DND-41 (cell line): ENCODE data around the gene RAB33A.

ENCODE experiments used
- ATAC-seq: fragments of 200-7000 bp; cut with Tn5 transposase; 3 replicates; pipeline ENCODE4 v1.9.1; 2021; ENCODE audit warnings: low read depth; ENCODE audit not compliant: insufficient read depth
- DNase-seq: peaks from one replicate; pipeline ENCODE4 v3.0.0-alpha.2; 2020
- H2AFZ ChIP-seq: 2 replicates; pipeline ENCODE4 v1.6.0; 2012; ENCODE audit warnings: low read depth, low read length
- H3K27ac ChIP-seq: 2 replicates; pipeline ENCODE4 v1.5.1; 2012; ENCODE audit warnings: low read length, inconsistent platforms
- H3K27me3 ChIP-seq: fragments of 200-600 bp; sonication (generic); 2 replicates; pipeline ENCODE4 v1.6.0; 2012; ENCODE audit warnings: low read length, mild to moderate bottlenecking, inconsistent platforms; ENCODE audit not compliant: insufficient read depth, poor library complexity
- H3K36me3 ChIP-seq: 2 replicates; pipeline ENCODE4 v1.5.1; 2012; ENCODE audit warnings: low read length, inconsistent platforms; ENCODE audit not compliant: insufficient read depth
- H3K4me1 ChIP-seq: 2 replicates; pipeline ENCODE4 v1.5.1; 2012; ENCODE audit warnings: mild to moderate bottlenecking, low read length; ENCODE audit not compliant: insufficient read depth
- H3K4me2 ChIP-seq: 2 replicates; pipeline ENCODE4 v1.6.0; 2012; ENCODE audit warnings: mild to moderate bottlenecking, moderate library complexity, low read length, inconsistent platforms; ENCODE audit not compliant: insufficient read depth
- H3K4me3 ChIP-seq, 2 experiments: fragments of 200-600 bp in 1 of 2; shearing (Covaris generic) in 1 of 2; 2 replicates each; pipeline ENCODE4 v1.5.1; 2012 to 2016; ENCODE audit warnings: inconsistent platforms in 2 of 2, low read length in 2 of 2, mild to moderate bottlenecking in 2 of 2, low read depth in 1 of 2, moderate library complexity in 1 of 2
- H3K79me2 ChIP-seq: 2 replicates; pipeline ENCODE4 v1.6.0; 2012; ENCODE audit warnings: low read length, inconsistent platforms; ENCODE audit not compliant: insufficient read depth
- H3K9ac ChIP-seq: 2 replicates; pipeline ENCODE4 v1.6.0; 2012; ENCODE audit warnings: low read depth, mild to moderate bottlenecking, inconsistent platforms, low read length, moderate library complexity
- H3K9me3 ChIP-seq: 2 replicates; pipeline ENCODE4 v1.5.1; 2012; ENCODE audit warnings: low read length, moderate library complexity, mild to moderate bottlenecking, inconsistent platforms; ENCODE audit not compliant: insufficient read depth, severe bottlenecking
- H4K20me1 ChIP-seq: 2 replicates; pipeline ENCODE4 v1.6.0; 2012; ENCODE audit warnings: low read length; ENCODE audit not compliant: insufficient read depth
- CTCF ChIP-seq: IDR thresholded peaks from 2 replicates; pipeline ENCODE4 v1.5.1; 2012; ENCODE audit warnings: borderline replicate concordance, low read length, moderate library complexity, mild to moderate bottlenecking; ENCODE audit not compliant: poor library complexity, severe bottlenecking; ENCODE audit errors: extremely low read depth
- EZH2 ChIP-seq: IDR thresholded peaks from 3 replicates; pipeline ENCODE4 v1.6.1; 2012; ENCODE audit warnings: borderline replicate concordance, low read depth, mild to moderate bottlenecking, moderate library complexity, low read length, inconsistent platforms; ENCODE audit not compliant: severe bottlenecking

RAB33A gene

GRCh38 chrX:130163398-130163797 is 8.4 kb upstream of the RAB33A start:
- no peaks in the 10 kb centered on the region for H3K27me3 ChIP-seq
- H3K4me3 ChIP-seq = no peak overlapping the region
- H3K79me2 ChIP-seq = peaks cover 72% of the 10 kb centered on the region
- no peaks in the 10 kb centered on the region for H3K9me3 ChIP-seq
- H4K20me1 ChIP-seq = no peaks in the 10 kb centered on the region; the same call in 1 of the 2 replicates
- no peak for ATAC-seq
- no peak for DNase-seq
- peaks cover 3% of the 10 kb centered on the region; the same call in 1 of the 2 replicates for H3K36me3 ChIP-seq
- TF ChIP-seq EZH2 = no peak
- no peak for TF ChIP-seq CTCF
- H3K27ac ChIP-seq = no peak overlapping the region
- peaks cover 38% of the 10 kb centered on the region for H3K4me1 ChIP-seq
- peak overlapping the region; percentile 36; the same call in 1 of the 2 replicates for H3K4me2 ChIP-seq
- H2AFZ ChIP-seq = no peak overlapping the region
- no peak overlapping the region for H3K9ac ChIP-seq

- ATAC-seq = peak; percentile 28
- peak overlapping the region; percentile 99 for H3K27ac ChIP-seq
These were observed 6.5 kb upstream of the RAB33A start for GRCh38 chrX:130165181-130165702.

GRCh38 chrX:130165703-130166502 is 5.9 kb upstream of the RAB33A start, which contains the start of gene AIFM1:
AIFM1 (minus strand) TSS chrX:130165841; CDS start chrX:130165656, 185 bp downstream.
- Histone ChIP-seq H3K79me2 (peaks cover 50% of the 10 kb centered on the region), H3K4me3 (peak within 1 kb of the TSS; percentile 53 to 89), H4K20me1 (no peaks in the 10 kb centered on the region; the same call in 1 of the 2 replicates), H3K4me2 (peak within 1 kb of the TSS; percentile 90), H3K27me3 (no peaks in the 10 kb centered on the region), H3K9me3 (no peaks in the 10 kb centered on the region), H3K4me1 (peaks cover 51% of the 10 kb centered on the region), H3K9ac (peak within 1 kb of the TSS; percentile 78), H3K36me3 (0 out of 2 replicates have a peak, but pooled peaks cover 3% of the 10 kb centered on the region), H3K27ac (peak within 1 kb of the TSS; percentile 99), H2AFZ (peak within 1 kb of the TSS; percentile 92)
- TF ChIP-seq EZH2 (no peak), CTCF (no peak)
- peak; percentile 90 for ATAC-seq
- peak; percentile 90 for DNase-seq

More at GRCh38 chrX:130165181-130165702, 6.5 kb upstream of the RAB33A start:
- TF ChIP-seq EZH2 (no peak), CTCF (no peak)
- no peak for DNase-seq
- H3K79me2 ChIP-seq = peaks cover 54% of the 10 kb centered on the region
- peak overlapping the region; percentile 90 for H3K4me2 ChIP-seq
- no peaks in the 10 kb centered on the region for H3K9me3 ChIP-seq
- no peaks in the 10 kb centered on the region for H3K27me3 ChIP-seq
- H3K4me1 ChIP-seq = peaks cover 45% of the 10 kb centered on the region
- no peaks in the 10 kb centered on the region; the same call in 1 of the 2 replicates for H4K20me1 ChIP-seq
- peak overlapping the region; percentile 78 for H3K9ac ChIP-seq
- H3K36me3 ChIP-seq = peaks cover 3% of the 10 kb centered on the region; the same call in 1 of the 2 replicates
- H2AFZ ChIP-seq = peak overlapping the region; percentile 92
- H3K4me3 ChIP-seq = peak overlapping the region; percentile 53 to 89; a peak in 3 of 4 replicates
